Astrocyte of the cerebellum (primary cell): ENCODE measurements around the gene TMEM184A.

Experiments
- DNase-seq: peaks from one replicate; pipeline ENCODE4 v3.0.0-alpha.2; 2011; ENCODE audit warnings: low read depth
- H3K4me3 ChIP-seq: 2 replicates; pipeline ENCODE4 v1.5.1; 2011; ENCODE audit warnings: mild to moderate bottlenecking, low read depth, low read length, moderate library complexity
- in situ Hi-C: cut with HindIII; loops from 2 replicates; pipeline ENCODE4 v1.10.0; 2017; ENCODE audit warnings: low sequenced_read_pairs
- TF ChIP-seq, protein P1 (sequence below): IDR thresholded peaks from 2 replicates; pipeline ENCODE4 v1.5.1; 2012; ENCODE audit warnings: low read length, low read depth, moderate library complexity, mild to moderate bottlenecking; ENCODE audit errors: missing control alignments

The TMEM184A gene

DNA sequence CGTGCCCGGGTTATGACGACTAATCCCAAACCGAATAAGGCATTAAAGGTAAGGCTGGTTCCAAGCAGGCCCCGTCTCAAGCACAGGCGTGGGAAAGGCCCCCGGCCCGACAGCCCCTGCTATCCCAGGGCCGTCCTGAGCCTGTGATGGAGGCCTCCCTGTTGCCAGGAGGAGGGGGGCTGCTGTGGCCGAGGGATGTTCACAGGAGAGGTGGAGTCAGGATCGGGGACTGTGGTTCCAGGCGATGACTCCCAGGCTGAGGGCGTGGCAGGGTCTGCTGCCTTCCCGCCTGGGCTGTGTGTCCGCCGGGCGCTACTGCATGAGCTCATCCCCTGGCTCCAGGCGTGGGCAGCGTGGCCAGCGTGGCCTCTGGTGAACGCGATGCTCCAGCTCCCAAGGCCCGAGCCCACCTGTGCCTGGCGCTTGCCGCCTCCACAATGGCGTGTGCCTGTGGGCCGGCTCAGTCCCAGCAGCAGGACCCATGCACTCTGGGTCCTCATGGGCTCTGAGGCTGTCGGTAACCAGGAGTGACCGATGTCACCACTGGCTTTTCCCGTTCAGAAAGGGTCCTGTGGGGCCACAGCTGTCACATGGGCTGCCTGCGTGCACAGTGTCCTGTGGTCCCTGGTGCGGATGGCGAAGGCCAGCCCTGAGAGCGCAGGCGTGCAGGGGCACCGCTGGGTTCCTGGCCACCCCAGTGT lies 16.7 kb downstream of the TMEM184A start:
- in situ Hi-C loops: no loop called here
- TF ChIP-seq, protein P1, sequence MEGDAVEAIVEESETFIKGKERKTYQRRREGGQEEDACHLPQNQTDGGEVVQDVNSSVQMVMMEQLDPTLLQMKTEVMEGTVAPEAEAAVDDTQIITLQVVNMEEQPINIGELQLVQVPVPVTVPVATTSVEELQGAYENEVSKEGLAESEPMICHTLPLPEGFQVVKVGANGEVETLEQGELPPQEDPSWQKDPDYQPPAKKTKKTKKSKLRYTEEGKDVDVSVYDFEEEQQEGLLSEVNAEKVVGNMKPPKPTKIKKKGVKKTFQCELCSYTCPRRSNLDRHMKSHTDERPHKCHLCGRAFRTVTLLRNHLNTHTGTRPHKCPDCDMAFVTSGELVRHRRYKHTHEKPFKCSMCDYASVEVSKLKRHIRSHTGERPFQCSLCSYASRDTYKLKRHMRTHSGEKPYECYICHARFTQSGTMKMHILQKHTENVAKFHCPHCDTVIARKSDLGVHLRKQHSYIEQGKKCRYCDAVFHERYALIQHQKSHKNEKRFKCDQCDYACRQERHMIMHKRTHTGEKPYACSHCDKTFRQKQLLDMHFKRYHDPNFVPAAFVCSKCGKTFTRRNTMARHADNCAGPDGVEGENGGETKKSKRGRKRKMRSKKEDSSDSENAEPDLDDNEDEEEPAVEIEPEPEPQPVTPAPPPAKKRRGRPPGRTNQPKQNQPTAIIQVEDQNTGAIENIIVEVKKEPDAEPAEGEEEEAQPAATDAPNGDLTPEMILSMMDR: no peak
- no peak for DNase-seq
- H3K4me3 ChIP-seq: no peak overlapping the region

- H3K4me3 ChIP-seq: peak overlapping the region; percentile 34
- no peak for DNase-seq
- TF ChIP-seq, protein P1: no peak
- in situ Hi-C loops: no loop called here
Measured at GRCh38 chr7:1538544-1539180, 17.3 kb downstream of the TMEM184A start.

DNA sequence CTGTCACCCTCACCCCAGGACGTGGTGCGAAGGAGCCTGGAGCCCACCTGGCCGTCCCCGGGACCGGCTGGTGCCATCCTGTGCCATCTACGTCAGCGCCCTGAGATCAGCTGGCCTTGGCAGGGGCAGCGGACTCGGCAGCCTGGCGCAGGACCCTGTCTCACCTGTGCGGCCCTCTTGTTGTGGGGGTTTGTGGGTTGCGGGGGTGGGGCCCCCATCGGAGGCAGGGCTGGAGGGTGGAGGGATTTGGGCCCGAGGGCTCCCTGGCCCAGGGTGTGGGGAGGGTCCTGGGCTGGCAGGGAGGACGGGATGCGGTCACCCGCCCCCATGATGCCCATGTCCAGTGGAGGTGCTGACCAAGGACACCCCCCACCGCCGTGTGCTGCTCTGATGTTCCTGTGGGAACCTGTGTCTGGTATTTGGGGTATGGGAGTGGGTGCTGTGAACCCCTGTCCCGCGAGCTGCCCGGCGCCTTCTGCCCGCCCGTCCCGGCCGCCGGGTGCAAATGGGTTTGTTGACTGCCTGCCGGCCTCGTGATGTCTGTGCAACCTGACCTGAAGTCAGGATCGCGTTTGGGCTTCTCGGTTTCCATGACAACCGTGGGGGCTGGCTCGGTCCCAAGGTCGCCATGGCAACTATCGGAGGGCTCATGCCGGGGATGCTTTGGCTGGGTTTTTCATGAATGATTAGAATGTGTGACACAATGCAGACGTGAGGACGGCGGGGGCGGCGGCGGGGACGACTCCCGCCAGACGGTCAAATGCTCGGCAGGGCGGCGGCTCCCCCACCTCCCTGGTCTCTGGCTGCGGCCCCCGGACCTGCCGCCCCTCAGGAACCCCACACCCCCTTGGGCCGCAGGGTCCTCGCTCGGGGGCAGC lies 18.2 kb downstream of the TMEM184A start:
- TF ChIP-seq, protein P1: no peak
- in situ Hi-C loops: no loop called here
- peak overlapping the region; percentile 34 for H3K4me3 ChIP-seq
- peak; percentile 91 for DNase-seq

DNA sequence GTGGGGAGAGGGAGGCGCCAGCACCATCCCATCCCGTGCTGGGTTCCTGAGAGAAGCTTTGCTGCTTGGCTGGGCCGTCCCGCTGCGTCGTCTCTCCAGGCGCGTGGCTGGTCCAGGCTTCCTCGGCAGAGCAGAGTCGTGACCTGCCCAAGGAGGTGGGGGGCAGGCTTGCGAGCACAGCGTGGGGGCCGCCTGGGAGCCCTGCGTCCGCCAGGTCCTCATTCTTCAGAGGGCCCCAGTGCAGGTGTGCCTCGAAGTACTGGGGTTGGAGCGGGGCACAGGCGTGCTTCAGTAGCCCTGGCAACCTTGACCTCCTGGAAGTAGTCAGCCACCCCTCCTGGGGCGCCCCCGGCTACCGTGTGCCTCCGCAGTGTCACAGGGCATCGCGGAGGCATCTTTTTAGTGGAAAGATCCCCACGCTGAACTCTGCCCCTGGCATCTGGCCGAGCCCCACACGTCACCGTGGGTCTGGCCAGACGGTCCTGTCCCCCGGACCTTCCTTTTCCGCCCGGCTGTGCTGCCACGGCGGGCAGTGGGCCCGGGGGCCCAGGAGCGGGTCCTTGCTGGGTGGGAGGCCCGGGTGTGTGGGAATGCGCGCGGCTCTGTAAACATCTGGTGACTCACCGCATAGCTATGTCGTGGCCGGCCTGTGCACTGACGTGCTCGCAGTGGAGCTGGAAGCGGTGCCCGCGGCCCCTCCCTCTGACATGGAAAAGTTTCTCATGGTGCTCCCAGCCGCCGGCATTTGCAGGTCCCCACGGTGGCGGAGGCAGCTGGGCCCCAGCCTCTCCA lies 19.1 kb downstream of the TMEM184A start:
- in situ Hi-C loops: no loop called here
- peak; percentile 97 for DNase-seq
- peak overlapping the region; percentile 34 for H3K4me3 ChIP-seq
- TF ChIP-seq, protein P1: no peak

DNA sequence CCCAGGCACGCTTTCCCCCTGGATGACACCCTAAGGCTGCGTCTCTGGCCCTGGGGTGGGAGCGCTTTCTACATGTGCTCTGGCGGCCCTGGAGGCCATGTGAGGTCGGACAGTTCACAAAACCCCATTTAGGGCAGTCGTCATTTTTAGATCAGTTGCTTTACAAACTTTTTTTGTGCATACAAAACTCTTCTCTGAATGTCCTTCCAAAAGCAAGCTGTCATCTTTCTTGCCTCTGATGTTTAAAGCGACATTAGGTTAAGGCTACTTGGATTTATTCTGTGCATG lies 19.6 kb downstream of the TMEM184A start:
- in situ Hi-C loops: no loop called here
- TF ChIP-seq, protein P1: no peak
- no peak overlapping the region for H3K4me3 ChIP-seq
- DNase-seq: no peak
